ENCODE results near the gene SPATA31C1. TPM values are rescaled to one million over a fixed set of nuclear protein-coding genes. Genes with fewer than 3 reads are reported as not detected.

SPATA31C1 gene
- total and polyA plus RNA-seq, 3 donors from 2014 or later: 5.9 to 21.1 (median 13.5) TPM

GRCh38 chr9:87875831-87876545 lies 41.8 kb upstream of the SPATA31C1 start:
- intact Hi-C loops (cut with DNase I; ENCODE audit: low total_unique reads): no loop called here
- WGBS, 2 donors: 49 to 55% methylated on average over 5 of the region's 5 CpGs
- TF ChIP-seq POLR2A (IDR thresholded peaks at IDR 0.05) (no peak), CTCF (IDR thresholded peaks at IDR 0.05) (no peak)
- Histone ChIP-seq H3K27ac (peak overlapping the region in 1 of 2 donors; percentile 33), H3K4me1 (peaks cover 6% of the 10 kb centered on the region), H3K27me3 (no peaks in the 10 kb centered on the region), H3K36me3 (ENCODE audit: low read depth, missing control alignments) (no peaks in the 10 kb centered on the region), H3K4me3 (no peak overlapping the region), H3K9me3 (no peaks in the 10 kb centered on the region)
- peak; percentile 64 for DNase-seq

GRCh38 chr9:87876708-87877107 lies 41.1 kb upstream of the SPATA31C1 start:
- intact Hi-C loops (cut with DNase I; ENCODE audit: low total_unique reads): no loop called here
- TF ChIP-seq POLR2A (IDR thresholded peaks at IDR 0.05): no peak
- no peak for TF ChIP-seq CTCF (IDR thresholded peaks at IDR 0.05)
- no peak overlapping the region for H3K4me3 ChIP-seq
- 52 to 62% methylated on average over 4 to 5 of the region's 5 CpGs for WGBS, 2 donors
- H3K4me1 ChIP-seq: peaks cover 6% of the 10 kb centered on the region
- no peak for DNase-seq
- H3K27me3 ChIP-seq: no peaks in the 10 kb centered on the region
- no peak overlapping the region for H3K27ac ChIP-seq
- H3K36me3 ChIP-seq (ENCODE audit: low read depth, missing control alignments): no peaks in the 10 kb centered on the region
- no peaks in the 10 kb centered on the region for H3K9me3 ChIP-seq

DNA sequence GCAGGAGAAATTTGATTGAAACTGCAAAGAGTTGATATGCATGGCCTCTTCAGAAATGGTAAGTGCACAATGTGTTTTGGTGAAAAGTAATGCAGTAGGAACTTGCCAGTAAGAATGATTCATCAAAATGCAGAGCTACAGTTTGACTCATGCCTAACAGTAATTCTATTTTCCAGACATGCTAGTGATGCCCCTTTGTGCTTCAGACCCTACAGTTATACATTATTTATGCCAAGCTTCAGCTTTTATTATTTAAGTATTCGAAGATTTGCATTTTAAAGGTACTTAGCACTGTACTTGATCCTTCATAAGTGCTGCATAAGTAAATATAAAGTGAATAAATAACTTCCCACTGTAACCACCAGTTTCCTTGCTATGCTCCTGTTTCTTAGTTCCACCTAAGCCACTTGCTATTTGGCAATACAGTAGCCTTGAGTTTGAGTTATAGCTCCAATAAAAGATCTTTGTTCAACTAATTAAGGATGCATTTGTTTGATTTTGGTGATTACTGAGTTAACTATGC lies 38.7 kb upstream of the SPATA31C1 start:
- peaks cover 3% of the 10 kb centered on the region for H3K4me1 ChIP-seq
- WGBS, 2 donors: 91 to 92% methylated on average over 1 of the region's 1 CpG
- no peaks in the 10 kb centered on the region for H3K9me3 ChIP-seq
- H3K27me3 ChIP-seq: no peaks in the 10 kb centered on the region
- H3K27ac ChIP-seq: no peak overlapping the region
- intact Hi-C loops (cut with DNase I; ENCODE audit: low total_unique reads): no loop called here
- DNase-seq: no peak
- no peaks in the 10 kb centered on the region for H3K36me3 ChIP-seq (ENCODE audit: low read depth, missing control alignments)
- TF ChIP-seq CTCF (IDR thresholded peaks at IDR 0.05): no peak
- no peak for TF ChIP-seq POLR2A (IDR thresholded peaks at IDR 0.05)
- no peak overlapping the region for H3K4me3 ChIP-seq

DNA sequence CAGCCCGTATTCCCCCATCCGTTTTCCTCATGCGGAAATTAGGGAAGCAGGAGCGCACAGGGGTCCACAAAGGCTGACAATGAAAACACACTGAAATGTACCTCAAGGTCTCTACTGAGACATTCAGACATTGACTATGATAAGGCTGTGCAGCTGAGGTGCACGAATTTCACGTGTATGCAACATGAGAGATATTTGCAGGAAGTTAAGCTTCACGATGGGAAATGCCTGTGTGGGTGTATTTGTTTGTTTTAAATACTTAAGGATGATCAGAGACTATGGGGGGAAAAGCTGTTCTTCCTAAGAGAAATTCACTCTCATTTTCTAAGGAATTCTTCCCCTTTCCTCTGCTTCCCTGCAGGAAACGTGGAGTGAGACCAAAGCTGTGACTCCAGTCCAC lies 37.6 kb upstream of the SPATA31C1 start:
- intact Hi-C loops (cut with DNase I; ENCODE audit: low total_unique reads): no loop called here
- no peak for DNase-seq
- 49 to 55% methylated on average over 8 of the region's 8 CpGs for WGBS, 2 donors

More for the DNA sequence above, 37.6 kb upstream of the SPATA31C1 start:
- H3K4me1 ChIP-seq: no peaks in the 10 kb centered on the region
- no peak for TF ChIP-seq CTCF (IDR thresholded peaks at IDR 0.05)
- no peak for TF ChIP-seq POLR2A (IDR thresholded peaks at IDR 0.05)
- H3K9me3 ChIP-seq: no peaks in the 10 kb centered on the region
- H3K36me3 ChIP-seq (ENCODE audit: low read depth, missing control alignments): no peaks in the 10 kb centered on the region
- no peaks in the 10 kb centered on the region for H3K27me3 ChIP-seq
- no peak overlapping the region for H3K4me3 ChIP-seq
- no peak overlapping the region for H3K27ac ChIP-seq
